Endothelial cell of umbilical vein (primary cell): ENCODE results near the gene TNPO3. TPM values are rescaled to one million over a fixed set of nuclear protein-coding genes. Genes with fewer than 3 reads are reported as not detected.

Experiments used
- BruUV-seq: library from RNA; stranded (reverse); fragments of 400-500 nt; replicated peaks from 2 replicates; lab custom pipeline; 2021; lab: Mats Ljungman, UMichigan
- CTCF ChIA-PET: fragments of 300-600, 350-600 bp; sonication (Branson Sonifier 250); formaldehyde crosslinking; loops from one replicate; lab custom pipeline; 2021; ENCODE audit warnings: antibody characterized with exemption, inconsistent platforms; lab: Charles Lee
- POLR2A ChIA-PET: fragments of 300-600, 350-600 bp; sonication (Branson Sonifier 250); formaldehyde crosslinking; loops from one replicate; lab custom pipeline; 2021; ENCODE audit warnings: antibody characterized with exemption, inconsistent platforms; lab: Charles Lee
- DNase-seq: peaks from one replicate; pipeline ENCODE4 v3.0.0-alpha.2; 2011; ENCODE audit warnings: low read depth, low spot score
- FAIRE-seq: peaks from 2 replicates; lab custom pipeline; 2011; peaks lifted over from hg19 to GRCh38; lab: Jason Lieb, UNC
- H2AFZ ChIP-seq: 2 replicates; pipeline ENCODE4 v1.6.0; 2012; ENCODE audit warnings: low read depth, low read length, control low read depth, inconsistent platforms
- H3K27ac ChIP-seq: 2 replicates; pipeline ENCODE4 v1.5.1; 2011; ENCODE audit warnings: low read depth, mild to moderate bottlenecking, control low read depth, low read length, moderate library complexity; ENCODE audit not compliant: insufficient read depth
- H3K27me3 ChIP-seq, 2 experiments: 2 replicates each; pipeline versions ENCODE4 v1.6.0 to v1.6.1; 2011; ENCODE audit warnings: low read length in 2 of 2, mixed read lengths in 1 of 2; ENCODE audit not compliant: control insufficient read depth in 2 of 2, insufficient read depth in 2 of 2
- H3K36me3 ChIP-seq, 2 experiments: 2 replicates in 1 of 2; 3 replicates in 1 of 2; pipeline ENCODE4 v1.5.1; 2011; ENCODE audit warnings: low read length in 2 of 2, mild to moderate bottlenecking in 1 of 2, moderate library complexity in 1 of 2; ENCODE audit not compliant: control insufficient read depth in 2 of 2, insufficient read depth in 2 of 2; ENCODE audit errors: extremely low read depth in 1 of 2
- H3K4me1 ChIP-seq: 3 replicates; pipeline ENCODE4 v1.5.1; 2011; ENCODE audit warnings: mild to moderate bottlenecking, low read length; ENCODE audit not compliant: control insufficient read depth, insufficient read depth; ENCODE audit errors: extremely low read depth
- H3K4me2 ChIP-seq: 2 replicates; pipeline ENCODE4 v1.6.1; 2011; ENCODE audit warnings: low read length, control low read depth, mixed read lengths; ENCODE audit not compliant: insufficient read depth
- H3K4me3 ChIP-seq, 3 experiments: fragments of 200-600 bp in 1 of 3; sonication (generic), shearing (Covaris generic) in 1 of 3; replicated peaks in 1 of 3; 2 replicates each; pipeline ENCODE4 v1.5.1; 2011 to 2016; ENCODE audit warnings: control low read depth in 3 of 3, low read length in 3 of 3, mild to moderate bottlenecking in 2 of 3, inconsistent platforms in 1 of 3, low read depth in 1 of 3, moderate library complexity in 1 of 3; ENCODE audit not compliant: insufficient read depth in 1 of 3
- H3K79me2 ChIP-seq: 2 replicates; pipeline ENCODE4 v1.6.0; 2012; ENCODE audit warnings: low read length, inconsistent platforms; ENCODE audit not compliant: control insufficient read depth, insufficient read depth
- H3K9ac ChIP-seq: replicated peaks from 2 replicates; pipeline ENCODE3; 2011; ENCODE audit warnings: low read length, control low read depth; ENCODE audit not compliant: insufficient read depth; ENCODE audit errors: extremely low read depth
- H3K9me1 ChIP-seq: replicated peaks from 3 replicates; pipeline ENCODE4 v1.6.0; 2011; ENCODE audit warnings: mild to moderate bottlenecking, low read length; ENCODE audit not compliant: control insufficient read depth, insufficient read depth; ENCODE audit errors: extremely low read depth
- H3K9me3 ChIP-seq: replicated peaks from 2 replicates; pipeline ENCODE4 v1.5.1; 2012; ENCODE audit warnings: low read length, inconsistent platforms; ENCODE audit not compliant: control insufficient read depth, insufficient read depth
- H4K20me1 ChIP-seq: replicated peaks from 2 replicates; pipeline ENCODE3; 2011; ENCODE audit warnings: mild to moderate bottlenecking, low read length; ENCODE audit not compliant: control insufficient read depth, insufficient read depth; ENCODE audit errors: extremely low read depth
- CTCF ChIP-seq, 2 donors: IDR thresholded peaks; 1 replicate in 1 of 2; 2 replicates in 1 of 2; pipeline ENCODE4 v1.5.1; 2011; ENCODE audit warnings: low read length in 2 of 2, mild to moderate bottlenecking in 2 of 2, moderate library complexity in 2 of 2, control low read depth in 1 of 2, inconsistent platforms in 1 of 2, low read depth in 1 of 2; ENCODE audit not compliant: insufficient read depth in 1 of 2; ENCODE audit errors: extremely low read depth in 1 of 2
- EZH2 ChIP-seq: IDR thresholded peaks from 2 replicates; pipeline ENCODE4 v1.6.1; 2012; ENCODE audit warnings: borderline replicate concordance, low read depth, mild to moderate bottlenecking, moderate library complexity, low read length, inconsistent platforms; ENCODE audit not compliant: severe bottlenecking
- FOS ChIP-seq: IDR thresholded peaks from 2 replicates; pipeline ENCODE4 v1.6.1; 2011; ENCODE audit warnings: mild to moderate bottlenecking, low read length, moderate library complexity, borderline replicate concordance; ENCODE audit not compliant: insufficient read depth
- JUN ChIP-seq: IDR thresholded peaks from 2 replicates; pipeline ENCODE4 v1.6.1; 2011; ENCODE audit warnings: borderline replicate concordance, low read depth; ENCODE audit not compliant: insufficient read length, insufficient read depth
- MAX ChIP-seq: IDR thresholded peaks from 2 replicates; pipeline ENCODE4 v1.6.1; 2011; ENCODE audit not compliant: insufficient read depth, insufficient read length
- MYC ChIP-seq: IDR thresholded peaks from one replicate; pipeline ENCODE4 v1.6.1; 2011; ENCODE audit warnings: mild to moderate bottlenecking, low read depth, low read length
- POLR2A ChIP-seq: IDR thresholded peaks from 2 replicates; pipeline ENCODE4 v1.6.1; 2012; ENCODE audit warnings: low read depth, mild to moderate bottlenecking, control low read depth, low read length
- POLR2AphosphoS5 ChIP-seq: IDR thresholded peaks from 2 replicates; pipeline ENCODE4 v1.6.1; 2012; ENCODE audit warnings: low read depth, mild to moderate bottlenecking, control low read depth, low read length, moderate library complexity; ENCODE audit not compliant: insufficient read depth
- dilution Hi-C: fragments of 300-500 bp; cut with MboI; formaldehyde crosslinking; loops from one replicate; pipeline ENCODE4 v1.15.0; 2019; ENCODE audit warnings: low sequenced_read_pairs; ENCODE audit not compliant: extremely low pct_ligation_motif_present
- intact Hi-C: fragments of 100-400 bp; cut with micrococcal nuclease; formaldehyde crosslinking; loops from one replicate; pipeline ENCODE4 v1.10.0; 2022
- polyA plus RNA-seq, 4 experiments: library from polyadenylated mRNA; depleted of rRNA in 3 of 4; stranded (reverse) in 3 of 4; unstranded in 1 of 4; fragments of >200 nt; gene quantifications; 2 replicates each; pipeline versions ENCODE4 v1.2.1 to v1.2.3, GENCODE V29; 2011 to 2012; ENCODE audit warnings: missing spikeins in 1 of 4
- total RNA-seq: library from RNA; stranded (reverse); gene quantifications from 2 replicates; pipeline ENCODE4 v1.2.3, GENCODE V29; 2021

TNPO3 gene
- total and polyA plus RNA-seq, 2 donors (not counting 3 experiments of a cell fraction or from before 2014, with no cell fraction given): 29.0 to 46.9 TPM

- Histone ChIP-seq H3K4me3 (no peak overlapping the region), H3K4me2 (no peak overlapping the region), H3K79me2 (no peaks in the 10 kb centered on the region), H4K20me1 (no peaks in the 10 kb centered on the region), H3K4me1 (no peaks in the 10 kb centered on the region), H3K9me1 (no peaks in the 10 kb centered on the region), H3K9me3 (no peaks in the 10 kb centered on the region), H2AFZ (no peak overlapping the region), H3K36me3 (no peaks in the 10 kb centered on the region), H3K27ac (no peak overlapping the region), H3K27me3 (peaks cover 8 to 10% of the 10 kb centered on the region in 2 experiments), H3K9ac (no peak overlapping the region)
- intact Hi-C loops (no loop called here), dilution Hi-C loops (no loop called here)
- TF ChIP-seq MYC (no peak), CTCF (IDR thresholded peaks at IDR 0.05; ENCODE audit: extremely low read depth in 1 of 2, insufficient read depth in 1 of 2, low read depth in 1 of 2, low read length in 2 of 2) (no peak), FOS (no peak), POLR2AphosphoS5 (no peak), EZH2 (no peak), POLR2A (no peak), JUN (no peak), MAX (no peak)
- POLR2A ChIA-PET: no interaction called here
- FAIRE-seq (no peak), DNase-seq (no peak)
- no TSS peak for BruUV-seq
- CTCF ChIA-PET: interaction anchor here (1.7 kb wide), 1 partner anchor 70 kb away, joined by 5 read pairs; no protein-coding TSS in a partner anchor
Observed at GRCh38 chr7:129093867-129094456, 39.1 kb upstream of the TNPO3 start.
